OCI-LY7 (cell line): Measurements from ENCODE around the gene BABAM1. TPM values are rescaled to one million over a fixed set of nuclear protein-coding genes. Genes with fewer than 3 reads are reported as not detected.
A peak's percentile ranks its signal among the peaks of the same experiment; 100 is the strongest.
"Not testable (repeated sequence)": the region's sequence is repeated elsewhere in the genome, so short reads cannot be mapped to it uniquely, and the experiment has no call there.

Experiments used
- BruUV-seq: library from RNA; stranded (reverse); fragments of 400-500 nt; replicated peaks from 2 replicates; lab custom pipeline; 2021; lab: Mats Ljungman, UMichigan
- CTCF ChIA-PET: fragments of 300-600 bp; sonication (Branson Sonifier 250); formaldehyde crosslinking; loops from one replicate; lab custom pipeline; 2022; ENCODE audit warnings: antibody characterized with exemption; ENCODE audit not compliant: unreplicated experiment; lab: Charles Lee
- POLR2A ChIA-PET: fragments of 300-600 bp; sonication (Branson Sonifier 250); formaldehyde crosslinking; loops from one replicate; lab custom pipeline; 2022; ENCODE audit warnings: antibody characterized with exemption; lab: Charles Lee
- DNase-seq: peaks from one replicate; pipeline ENCODE4 v3.0.0-alpha.2; 2015; ENCODE audit warnings: low spot score
- H2AFZ ChIP-seq: fragments of 200-600 bp; sonication (generic), shearing (Covaris generic); 2 replicates; pipeline ENCODE4 v1.6.1; 2014; ENCODE audit warnings: mild to moderate bottlenecking, antibody characterized with exemption, low read length, moderate library complexity
- H3K27ac ChIP-seq: fragments of 200-600 bp; sonication (generic); 2 replicates; pipeline ENCODE4 v1.5.1; 2014; ENCODE audit warnings: mixed run types, low read depth, mild to moderate bottlenecking, moderate library complexity, low read length, inconsistent platforms; ENCODE audit not compliant: poor library complexity, severe bottlenecking
- H3K36me3 ChIP-seq: fragments of 200-600 bp; sonication (generic); 2 replicates; pipeline ENCODE4 v1.6.1; 2014; ENCODE audit warnings: mild to moderate bottlenecking, antibody characterized with exemption, low read length, moderate library complexity, mixed read lengths; ENCODE audit not compliant: insufficient read depth
- H3K4me1 ChIP-seq: fragments of 200-600 bp; sonication (generic); 2 replicates; pipeline ENCODE4 v1.5.1; 2014; ENCODE audit warnings: mild to moderate bottlenecking, low read length; ENCODE audit not compliant: insufficient read depth, poor library complexity, severe bottlenecking
- H3K4me2 ChIP-seq: fragments of 200-600 bp; sonication (generic); 2 replicates; pipeline ENCODE4 v1.6.1; 2014; ENCODE audit warnings: mild to moderate bottlenecking, low read length
- H3K4me3 ChIP-seq: fragments of 200-600 bp; sonication (generic); 2 replicates; pipeline ENCODE4 v1.5.1; 2014; ENCODE audit warnings: mild to moderate bottlenecking, low read depth, low read length; ENCODE audit not compliant: poor library complexity, severe bottlenecking
- H3K79me2 ChIP-seq: fragments of 200-600 bp; sonication (generic); 2 replicates; pipeline ENCODE4 v1.6.1; 2016; ENCODE audit warnings: low read depth, mild to moderate bottlenecking, low read length, moderate library complexity, mixed read lengths; ENCODE audit not compliant: insufficient read depth
- H3K9me2 ChIP-seq: fragments of 200-600 bp; sonication (generic); 2 replicates; pipeline ENCODE4 v1.6.1; 2016; ENCODE audit warnings: mild to moderate bottlenecking, low read length, mixed read lengths; ENCODE audit not compliant: insufficient read depth
- H3K9me3 ChIP-seq: fragments of 200-600 bp; sonication (generic); 2 replicates; pipeline ENCODE4 v1.6.1; 2014; ENCODE audit warnings: mild to moderate bottlenecking, mixed run types, low read length, mixed read lengths
- H4K20me1 ChIP-seq: fragments of 200-600 bp; sonication (generic); 2 replicates; pipeline ENCODE4 v1.6.1; 2014; ENCODE audit warnings: mild to moderate bottlenecking, antibody characterized with exemption, low read length, moderate library complexity, mixed read lengths; ENCODE audit not compliant: insufficient read depth
- CTCF ChIP-seq: fragments of 200-600 bp; sonication (generic); conservative IDR thresholded peaks from 2 replicates; pipeline ENCODE4 v1.5.1; 2014; ENCODE audit warnings: mild to moderate bottlenecking, antibody characterized with exemption, low read length, moderate library complexity, mixed read lengths
- EZH2phosphoT487 ChIP-seq: fragments of 200-600 bp; sonication (generic); IDR thresholded peaks from 2 replicates; pipeline ENCODE4 v1.6.1; 2018; ENCODE audit warnings: low read depth, borderline replicate concordance, mild to moderate bottlenecking, mixed run types, antibody characterized with exemption, low read length, moderate library complexity, mixed read lengths
- intact Hi-C: fragments of 100-400 bp; cut with micrococcal nuclease; formaldehyde crosslinking; loops from one replicate; pipeline ENCODE4 v1.10.0; 2022; ENCODE audit not compliant: unreplicated experiment
- total RNA-seq, 2 experiments: library from RNA; depleted of rRNA in 1 of 2; stranded (reverse); fragments of >200 nt in 1 of 2; shearing (Covaris generic) in 1 of 2; gene quantifications; 2 replicates each; pipeline ENCODE4 v1.2.3, GENCODE V29; 2014 to 2022

The BABAM1 gene
- total RNA-seq, 2 experiments from 2014 or later = 79.0 to 118 TPM

DNA sequence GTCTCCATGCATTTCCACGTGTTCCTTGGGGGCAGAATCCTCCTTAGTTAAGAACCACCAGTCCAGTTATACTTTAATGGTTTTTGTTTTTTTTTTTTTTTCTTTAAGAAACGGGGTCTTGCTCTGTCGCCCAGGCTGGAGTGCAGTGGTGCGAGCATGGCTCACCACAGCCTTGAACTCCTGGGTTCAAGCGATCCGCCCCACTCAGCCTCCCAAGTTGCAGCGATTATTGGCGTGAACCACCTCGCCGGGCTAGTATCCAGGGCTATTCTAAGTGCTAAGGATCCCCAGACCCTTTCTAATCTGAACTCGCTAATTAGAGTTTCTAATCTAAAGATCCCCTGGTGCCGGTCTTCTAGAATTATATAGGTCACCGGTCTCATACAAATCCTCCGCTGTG, 26.4 kb downstream of the BABAM1 start:
- CTCF ChIA-PET = interaction anchor here (0.6 to 1.0 kb wide), 3 partner anchors 10 to 15 kb away, joined by 3 read pairs; partner anchors contain the start of genes ABHD8, DDA1 and MRPL34
- POLR2A ChIA-PET = interaction anchor here (0.6 to 1.5 kb wide), 3 partner anchors 13 to 405 kb away, joined by 3 to 6 read pairs (median 3); partner anchors contain the start of gene F2RL3
- H3K9me3 ChIP-seq = no peaks in the 10 kb centered on the region
- no peaks in the 10 kb centered on the region for H3K9me2 ChIP-seq
- H3K4me2 ChIP-seq = peak overlapping the region; percentile 88
- H3K27ac ChIP-seq = peak overlapping the region; percentile 27
- H4K20me1 ChIP-seq = no peaks in the 10 kb centered on the region
- H2AFZ ChIP-seq = no peak overlapping the region
- H3K4me1 ChIP-seq = peaks cover 27% of the 10 kb centered on the region
- intact Hi-C loops = no loop called here
- peaks cover 26% of the 10 kb centered on the region for H3K36me3 ChIP-seq
- H3K4me3 ChIP-seq = peak overlapping the region; percentile 77
- TF ChIP-seq CTCF = 0 out of 2 replicates have a peak, but pooled peaks have one; percentile 15
- TF ChIP-seq EZH2phosphoT487 = no peak
- peaks cover 10% of the 10 kb centered on the region; the same call in 1 of the 2 replicates for H3K79me2 ChIP-seq
- no peak for DNase-seq
- TSS peak; percentile 52 for BruUV-seq

DNA sequence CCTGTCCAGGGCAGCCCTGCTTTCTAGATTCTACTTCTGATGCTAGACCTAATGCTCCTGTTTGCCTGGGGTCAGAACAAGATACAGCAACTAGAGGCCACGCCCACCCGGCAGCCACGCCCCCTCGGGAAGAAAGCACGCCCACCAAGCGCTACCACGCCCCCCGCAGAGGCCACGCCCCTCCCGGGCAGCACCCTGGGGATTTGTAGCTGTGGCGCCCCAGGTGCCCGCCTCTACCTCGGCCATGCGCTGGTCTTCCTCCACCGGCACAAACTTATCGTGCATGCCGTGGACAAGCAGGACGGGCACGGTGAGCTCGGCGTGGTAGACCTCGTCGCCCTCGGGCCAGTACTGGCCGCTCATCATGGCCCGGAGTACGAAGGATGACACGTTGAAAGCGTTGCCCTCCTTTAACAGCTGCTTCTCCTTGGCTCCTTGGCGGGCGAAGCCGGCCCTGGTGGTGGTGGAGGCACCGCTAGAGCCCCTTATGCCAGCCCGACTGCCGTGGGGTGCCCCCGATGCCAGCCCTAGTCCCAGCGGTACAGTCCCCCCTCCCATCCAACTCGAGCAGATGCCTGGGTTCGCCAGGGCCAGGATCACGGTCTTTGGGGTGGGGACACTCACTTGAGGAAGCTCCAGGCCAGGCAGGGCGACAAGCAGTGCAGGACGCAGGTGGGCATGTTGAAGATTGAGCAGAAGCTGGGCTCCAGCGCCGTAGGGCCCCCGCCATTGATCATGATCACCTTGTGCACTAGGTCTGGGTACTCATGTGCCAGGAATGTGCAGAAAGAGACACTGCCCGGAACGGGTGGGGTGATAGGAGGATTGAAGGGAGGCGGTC, 27.0 kb downstream of the BABAM1 start:
- TF ChIP-seq CTCF (no peak), EZH2phosphoT487 (no peak)

DNA sequence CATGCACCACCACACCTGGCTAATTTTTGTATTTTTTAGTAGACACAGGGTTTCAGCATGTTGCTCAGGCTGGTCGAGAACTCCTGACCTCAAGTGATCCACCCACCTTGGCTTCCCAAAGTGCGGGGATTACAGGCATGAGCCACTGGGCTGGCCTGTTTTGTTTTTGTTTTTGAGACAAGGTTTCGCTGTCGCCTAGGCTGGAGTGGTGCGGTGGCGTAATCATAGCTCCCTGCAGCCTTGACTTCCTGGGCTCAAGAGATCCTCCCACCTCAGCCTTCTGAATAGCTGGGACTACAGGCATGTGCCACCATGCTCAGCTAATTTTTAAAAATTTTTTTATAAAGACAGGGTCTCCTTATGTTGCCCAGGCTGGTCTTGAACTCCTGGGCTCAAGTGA, 28.3 kb downstream of the BABAM1 start:
- H3K9me2 ChIP-seq, H3K4me3 ChIP-seq, H3K27ac ChIP-seq, H2AFZ ChIP-seq, DNase-seq, intact Hi-C loops, H3K4me2 ChIP-seq, H3K79me2 ChIP-seq, BruUV-seq, CTCF ChIA-PET, H3K9me3 ChIP-seq, H4K20me1 ChIP-seq: not testable (repeated sequence)
- H3K4me1 ChIP-seq = peaks cover 27% of the 10 kb centered on the region
- POLR2A ChIA-PET = interaction anchor here (0.8 kb wide), 1 partner anchor 12 kb away, joined by 3 read pairs; no protein-coding TSS in a partner anchor
- H3K36me3 ChIP-seq = peaks cover 30% of the 10 kb centered on the region

More for the DNA sequence above, 27.0 kb downstream of the BABAM1 start:
- Histone ChIP-seq H2AFZ (no peak overlapping the region), H3K9me2 (no peaks in the 10 kb centered on the region), H3K9me3 (no peaks in the 10 kb centered on the region), H3K79me2 (peaks cover 10% of the 10 kb centered on the region; the same call in 1 of the 2 replicates), H3K36me3 (peaks cover 30% of the 10 kb centered on the region), H3K4me1 (peaks cover 27% of the 10 kb centered on the region), H3K4me2 (peak overlapping the region; percentile 88), H3K4me3 (peak overlapping the region; percentile 77), H4K20me1 (no peaks in the 10 kb centered on the region), H3K27ac (peak overlapping the region; percentile 27)
- POLR2A ChIA-PET = interaction anchor here (0.6 kb wide), 1 partner anchor 405 kb away, joined by 3 read pairs; the partner anchor contains the start of gene F2RL3
- intact Hi-C loops = no loop called here
- peak; percentile 79 for DNase-seq
- CTCF ChIA-PET = interaction anchor here (0.9 to 1.0 kb wide), 2 partner anchors 9 to 11 kb away, joined by 3 read pairs; partner anchors contain the start of genes ABHD8 and MRPL34
- BruUV-seq = no TSS peak
